NK-92 (cell line): ENCODE data around the gene SKIC2.

Experiments used
- DNase-seq: peaks from one replicate; lab custom pipeline; 2025; ENCODE audit not compliant: unreplicated experiment; lab: John Stamatoyannopoulos, UW

SKIC2 gene

GRCh38 chr6:31945507-31946369 is 13.2 kb upstream of the SKIC2 start, which contains the start of gene CFB:
CFB (plus strand) TSS chr6:31946095; CDS start chr6:31946222, 127 bp downstream.
- no peak for DNase-seq

GRCh38 chr6:31946370-31946885 is 12.5 kb upstream of the SKIC2 start:
- DNase-seq: no peak

GRCh38 chr6:31947070-31947675 is 11.8 kb upstream of the SKIC2 start:
- DNase-seq: no peak

GRCh38 chr6:31947864-31948263 is 11.1 kb upstream of the SKIC2 start:
- no peak for DNase-seq

GRCh38 chr6:31948306-31948705 is 10.7 kb upstream of the SKIC2 start:
- DNase-seq: no peak

GRCh38 chr6:31948753-31949413 is 10.1 kb upstream of the SKIC2 start:
- DNase-seq: no peak

- DNase-seq: no peak
Observed at GRCh38 chr6:31949926-31950548, 8.9 kb upstream of the SKIC2 start.

GRCh38 chr6:31952140-31952805 is 6.7 kb upstream of the SKIC2 start:
- no peak for DNase-seq

GRCh38 chr6:31952890-31953289 is 6.1 kb upstream of the SKIC2 start:
- no peak for DNase-seq

GRCh38 chr6:31954511-31954910 is 4.5 kb upstream of the SKIC2 start:
- no peak for DNase-seq

GRCh38 chr6:31956796-31957195 is 2.2 kb upstream of the SKIC2 start:
- DNase-seq: no peak

GRCh38 chr6:31958412-31958740 is 599 bp upstream of the SKIC2 start:
- DNase-seq: no peak

GRCh38 chr6:31961616-31962015 is 2.6 kb downstream of the SKIC2 start:
- DNase-seq: no peak

- DNase-seq: no peak
Observed at GRCh38 chr6:31963921-31964320, 4.9 kb downstream of the SKIC2 start.

- no peak for DNase-seq
Observed at GRCh38 chr6:31965700-31966099, 6.7 kb downstream of the SKIC2 start.

- DNase-seq: no peak
Observed at GRCh38 chr6:31966506-31966905, 7.5 kb downstream of the SKIC2 start.

- DNase-seq: no peak
Observed at GRCh38 chr6:31966997-31967925, 8.3 kb downstream of the SKIC2 start.

GRCh38 chr6:31967926-31968320 is 8.9 kb downstream of the SKIC2 start:
- no peak for DNase-seq

GRCh38 chr6:31968326-31968725 is 9.4 kb downstream of the SKIC2 start:
- no peak for DNase-seq
